ENCODE results near the gene FAM120B. TPM values are rescaled to one million over a fixed set of nuclear protein-coding genes. Genes with fewer than 3 reads are reported as not detected.

The FAM120B gene
- total RNA-seq, 6 experiments from 2014 or later: 33.3 to 36.6 (median 35.4) TPM

GRCh38 chr6:170279977-170280688 is 26.4 kb upstream of the FAM120B start:
- Mint-ChIP-seq H3K4me3 (peak overlapping the region; percentile 83; the same call in 1 of the 2 replicates), H3K4me1 (ENCODE audit: low read depth) (no peaks in the 10 kb centered on the region), H3K9me3 (no peaks in the 10 kb centered on the region), H3K36me3 (ENCODE audit: low read depth) (no peaks in the 10 kb centered on the region), H3K27me3 (ENCODE audit: insufficient read depth) (peaks cover 9% of the 10 kb centered on the region), H3K27ac (no peak overlapping the region)
- DNase-seq: peak; percentile 23
- no peak for TF ChIP-seq CTCF (IDR thresholded peaks at IDR 0.05)

- H3K9me3 Mint-ChIP-seq: no peaks in the 10 kb centered on the region
Measured at GRCh38 chr6:170280689-170281045, 25.9 kb upstream of the FAM120B start.

GRCh38 chr6:170281331-170282292 is 24.9 kb upstream of the FAM120B start:
- H3K27me3 Mint-ChIP-seq (ENCODE audit: insufficient read depth): peaks cover 6% of the 10 kb centered on the region
- TF ChIP-seq CTCF (IDR thresholded peaks at IDR 0.05): no peak

More at GRCh38 chr6:170280689-170281045, 25.9 kb upstream of the FAM120B start:
- no peak for DNase-seq
- no peaks in the 10 kb centered on the region for H3K36me3 Mint-ChIP-seq (ENCODE audit: low read depth)
- no peaks in the 10 kb centered on the region for H3K4me1 Mint-ChIP-seq (ENCODE audit: low read depth)
- peak overlapping the region; percentile 83; the same call in 1 of the 2 replicates for H3K4me3 Mint-ChIP-seq
- no peak for TF ChIP-seq CTCF (IDR thresholded peaks at IDR 0.05)
- peaks cover 5% of the 10 kb centered on the region for H3K27me3 Mint-ChIP-seq (ENCODE audit: insufficient read depth)
- no peak overlapping the region for H3K27ac Mint-ChIP-seq

GRCh38 chr6:170282512-170283158 is 23.9 kb upstream of the FAM120B start:
- DNase-seq: no peak
- H3K4me3 Mint-ChIP-seq: no peak overlapping the region
- no peaks in the 10 kb centered on the region for H3K36me3 Mint-ChIP-seq (ENCODE audit: low read depth)
- no peak overlapping the region for H3K27ac Mint-ChIP-seq
- H3K9me3 Mint-ChIP-seq: no peaks in the 10 kb centered on the region
- peaks cover 11% of the 10 kb centered on the region for H3K27me3 Mint-ChIP-seq (ENCODE audit: insufficient read depth)
- TF ChIP-seq CTCF (IDR thresholded peaks at IDR 0.05): no peak
- no peaks in the 10 kb centered on the region for H3K4me1 Mint-ChIP-seq (ENCODE audit: low read depth)

More at GRCh38 chr6:170281331-170282292, 24.9 kb upstream of the FAM120B start:
- Mint-ChIP-seq H3K9me3 (no peaks in the 10 kb centered on the region), H3K4me3 (no peak overlapping the region), H3K36me3 (ENCODE audit: low read depth) (no peaks in the 10 kb centered on the region), H3K27ac (no peak overlapping the region), H3K4me1 (ENCODE audit: low read depth) (no peaks in the 10 kb centered on the region)
- no peak for DNase-seq
